ENCODE data around the gene PATE2. TPM values are rescaled to one million over a fixed set of nuclear protein-coding genes. Genes with fewer than 3 reads are reported as not detected.

PATE2 gene
- 0.32 TPM in 1 of 2 replicates, not detected in the other for total RNA-seq

GRCh38 chr11:125778728-125779127 is at the start of gene PATE2:
Gene PATE2 (minus strand): TSS chr11:125778828. CDS start chr11:125778773, 55 bp downstream.

GRCh38 chr11:125787827-125788226 is 9.2 kb upstream of the PATE2 start, which contains the start of gene PATE3:
Gene PATE3 (plus strand): TSS chr11:125788127. CDS start chr11:125788152, 25 bp downstream.

GRCh38 chr11:125745979-125746378 is 32.6 kb downstream of the PATE2 start, which contains the start of gene PATE1:
Gene PATE1 (plus strand): TSS chr11:125746279. CDS start chr11:125746305, 26 bp downstream.

Other genes with a start within 250 kb of the PATE2 start
- gene EI24, start 209.4 kb downstream of the PATE2 start, total RNA-seq, result 165 and 166 TPM in 2 replicates
- gene STT3A, start 186.0 kb downstream of the PATE2 start, total RNA-seq, result 165 and 235 TPM in 2 replicates
- 34.4 and 39.2 TPM in 2 replicates for gene CHEK1, start 153.7 kb downstream of the PATE2 start, total RNA-seq
- not detected in 2 replicates for gene ACRV1, start 98.0 kb downstream of the PATE2 start, total RNA-seq
- not detected in 2 replicates for gene PATE1, start 32.5 kb downstream of the PATE2 start, total RNA-seq
- gene PATE3, start 9.3 kb upstream of the PATE2 start, total RNA-seq, result not detected in 2 replicates
- gene PATE4, start 54.5 kb upstream of the PATE2 start, total RNA-seq, result not detected in 2 replicates
- gene HYLS1, start 108.8 kb upstream of the PATE2 start, total RNA-seq, result 9.7 and 10.2 TPM in 2 replicates
- 11.4 and 12.2 TPM in 2 replicates for gene PUS3, start 124.4 kb upstream of the PATE2 start, total RNA-seq
- gene DDX25, start 125.7 kb upstream of the PATE2 start, total RNA-seq, result not detected in 2 replicates
- not detected in 2 replicates for gene VSIG10L2, start 167.2 kb upstream of the PATE2 start, total RNA-seq